ENCODE data around the gene SIX1. TPM values are rescaled to one million over a fixed set of nuclear protein-coding genes. Genes with fewer than 3 reads are reported as not detected.

Gene SIX1
- total RNA-seq, 1 experiment from 2014 or later: 7.4 TPM

GRCh38 chr14:60691383-60692113 is 42.3 kb upstream of the SIX1 start:
- no peak overlapping the region for H3K27ac ChIP-seq (ENCODE audit: low read length)
- no peaks in the 10 kb centered on the region for H3K27me3 ChIP-seq (ENCODE audit: control insufficient read depth, insufficient read depth, low read length)
- POLR2A ChIA-PET: interaction anchor here (0.5 kb wide), 1 partner anchor 111 kb away, joined by 13 read pairs; no protein-coding TSS in a partner anchor
- intact Hi-C loops (cut with micrococcal nuclease; ENCODE audit: unreplicated experiment): no loop called here
- CTCF ChIA-PET: no interaction called here
- no peaks in the 10 kb centered on the region for H3K4me1 ChIP-seq (ENCODE audit: control insufficient read depth, insufficient read depth, low read length)
- in situ Hi-C loops (cut with HindIII; ENCODE audit: low pct_unique_long_range_greater_than_20kb, low sequenced_read_pairs): no loop called here
- no peak for TF ChIP-seq CTCF (IDR thresholded peaks at IDR 0.05)
- no peak for TF ChIP-seq SIN3A (IDR thresholded peaks at IDR 0.05; ENCODE audit: borderline replicate concordance, insufficient read depth, low read depth, low read length)
- no peak for TF ChIP-seq POLR2AphosphoS5 (IDR thresholded peaks at IDR 0.05; ENCODE audit: low read depth, low read length)
- TF ChIP-seq TCF7L2 (IDR thresholded peaks at IDR 0.05; ENCODE audit: low read depth, low read length): no peak
- TF ChIP-seq REST (IDR thresholded peaks at IDR 0.05; ENCODE audit: insufficient read depth in 1 of 2, low read depth in 2 of 2, low read length in 1 of 2): no peak
- ATAC-seq: no peak
- H3K4me3 ChIP-seq (ENCODE audit: low read depth in 2 of 2, low read length in 2 of 2): no peak overlapping the region
- H3K36me3 ChIP-seq (ENCODE audit: control insufficient read depth, insufficient read depth, low read length): no peaks in the 10 kb centered on the region
- no peak for DNase-seq (ENCODE audit: low read depth, low spot score)
- BruUV-seq (replicated peaks): no TSS peak
- no peaks in the 10 kb centered on the region for H3K9me3 ChIP-seq (ENCODE audit: control insufficient read depth, insufficient read depth, low read depth, low read length)

- ChIA-PET CTCF (no interaction called here), POLR2A (no interaction called here)
- in situ Hi-C loops (cut with HindIII; ENCODE audit: low pct_unique_long_range_greater_than_20kb, low sequenced_read_pairs) (no loop called here), intact Hi-C loops (cut with micrococcal nuclease; ENCODE audit: unreplicated experiment) (no loop called here)
- TF ChIP-seq CTCF (IDR thresholded peaks at IDR 0.05) (no peak), TCF7L2 (IDR thresholded peaks at IDR 0.05; ENCODE audit: low read depth, low read length) (no peak), SIN3A (IDR thresholded peaks at IDR 0.05; ENCODE audit: borderline replicate concordance, insufficient read depth, low read depth, low read length) (no peak), POLR2AphosphoS5 (IDR thresholded peaks at IDR 0.05; ENCODE audit: low read depth, low read length) (no peak), REST (IDR thresholded peaks at IDR 0.05; ENCODE audit: insufficient read depth in 1 of 2, low read depth in 2 of 2, low read length in 1 of 2) (no peak)
- Histone ChIP-seq H3K36me3 (ENCODE audit: control insufficient read depth, insufficient read depth, low read length) (no peaks in the 10 kb centered on the region), H3K4me1 (ENCODE audit: control insufficient read depth, insufficient read depth, low read length) (no peaks in the 10 kb centered on the region), H3K9me3 (ENCODE audit: control insufficient read depth, insufficient read depth, low read depth, low read length) (no peaks in the 10 kb centered on the region), H3K4me3 (ENCODE audit: low read depth in 2 of 2, low read length in 2 of 2) (no peak overlapping the region), H3K27me3 (ENCODE audit: control insufficient read depth, insufficient read depth, low read length) (no peaks in the 10 kb centered on the region), H3K27ac (ENCODE audit: low read length) (no peak overlapping the region)
- ATAC-seq (no peak), DNase-seq (ENCODE audit: low read depth, low spot score) (no peak)
- BruUV-seq (replicated peaks): no TSS peak
These were observed 37.6 kb upstream of the SIX1 start for GRCh38 chr14:60686865-60687264.
